ENCODE measurements around the gene PTPN3.

GRCh38 chr9:109542922-109543321 is 44.8 kb upstream of the PTPN3 start:
- no peak for TF ChIP-seq CTCF (IDR thresholded peaks at IDR 0.05; ENCODE audit: low read depth, low read length, missing input control)
- TF ChIP-seq JUND (IDR thresholded peaks at IDR 0.05): no peak
- no peak for TF ChIP-seq ZBTB33 (IDR thresholded peaks at IDR 0.05)
- TF ChIP-seq REST (IDR thresholded peaks at IDR 0.05): no peak
- TF ChIP-seq SP1 (IDR thresholded peaks at IDR 0.05): no peak
- no peak for TF ChIP-seq TAF1 (conservative IDR thresholded peaks at IDR 0.05)
- no peak for TF ChIP-seq MAX (IDR thresholded peaks at IDR 0.05)
- no peak for TF ChIP-seq ATF3 (IDR thresholded peaks at IDR 0.05)
- TF ChIP-seq YY1 (IDR thresholded peaks at IDR 0.05): no peak
- TF ChIP-seq NR2F2 (IDR thresholded peaks at IDR 0.05): no peak
